PC-9 (cell line): ENCODE data around the gene S100B. TPM values are rescaled to one million over a fixed set of nuclear protein-coding genes. Genes with fewer than 3 reads are reported as not detected.

ENCODE experiments used
- BruUV-seq: library from RNA; stranded (reverse); fragments of 400-500 nt; replicated peaks from 2 replicates; lab custom pipeline; 2021; lab: Mats Ljungman, UMichigan
- CTCF ChIA-PET: fragments of 300-600 bp; sonication (Branson Sonifier 250); formaldehyde crosslinking; loops from one replicate; lab custom pipeline; 2022; ENCODE audit warnings: antibody characterized with exemption; lab: Charles Lee
- POLR2A ChIA-PET: fragments of 300-600 bp; sonication (Branson Sonifier 250); formaldehyde crosslinking; loops from one replicate; lab custom pipeline; 2022; ENCODE audit warnings: antibody characterized with exemption; ENCODE audit not compliant: unreplicated experiment; lab: Charles Lee
- DNase-seq, 2 experiments: peaks; one replicate each; pipeline versions ENCODE4 v3.0.0 to v3.0.0-alpha.2; 2015 to 2022; ENCODE audit warnings: mixed read lengths in 1 of 2
- H2AFZ ChIP-seq: fragments of 200-600 bp; sonication (generic); 2 replicates; pipeline ENCODE4 v1.8.1; 2017; ENCODE audit warnings: antibody characterized with exemption
- H3F3A ChIP-seq: fragments of 200-600 bp; sonication (generic); 2 replicates; pipeline ENCODE4 v1.8.1; 2017; ENCODE audit warnings: antibody characterized with exemption, mild to moderate bottlenecking, low read depth; ENCODE audit not compliant: insufficient read depth
- H3K27ac ChIP-seq: fragments of 200-600 bp; sonication (generic); 2 replicates; pipeline ENCODE4 v1.6.1; 2016; ENCODE audit warnings: mixed run types
- H3K27me3 ChIP-seq: fragments of 200-600 bp; sonication (generic); 2 replicates; pipeline ENCODE4 v1.6.1; 2016; ENCODE audit warnings: low read depth, mixed run types; ENCODE audit not compliant: insufficient read depth
- H3K36me3 ChIP-seq: fragments of 200-600 bp; sonication (generic); 2 replicates; pipeline ENCODE4 v1.6.1; 2016; ENCODE audit warnings: low read depth, mixed run types
- H3K4me1 ChIP-seq: fragments of 200-600 bp; sonication (generic); replicated peaks from 2 replicates; pipeline ENCODE4 v1.6.1; 2016; ENCODE audit warnings: mixed run types; ENCODE audit not compliant: insufficient read depth
- H3K4me2 ChIP-seq: fragments of 200-600 bp; sonication (generic); 2 replicates; pipeline ENCODE4 v1.6.1; 2017; ENCODE audit warnings: mixed run types
- H3K4me3 ChIP-seq: fragments of 200-600 bp; sonication (generic); 2 replicates; pipeline ENCODE4 v1.6.1; 2016; ENCODE audit warnings: mixed run types
- H3K79me2 ChIP-seq: fragments of 200-600 bp; sonication (generic); 2 replicates; pipeline ENCODE4 v1.6.1; 2017; ENCODE audit warnings: low read depth, mixed run types
- H3K9me2 ChIP-seq: fragments of 200-600 bp; sonication (generic); 2 replicates; pipeline ENCODE4 v1.8.1; 2017; ENCODE audit warnings: mild to moderate bottlenecking; ENCODE audit not compliant: insufficient read depth
- H3K9me3 ChIP-seq: fragments of 200-600 bp; sonication (generic); 2 replicates; pipeline ENCODE4 v1.8.1; 2016; ENCODE audit warnings: low read depth; ENCODE audit not compliant: insufficient read depth
- H4K20me1 ChIP-seq: fragments of 200-600 bp; sonication (generic); 2 replicates; pipeline ENCODE4 v1.8.1; 2017; ENCODE audit not compliant: insufficient read depth
- CTCF ChIP-seq: fragments of 200-600 bp; sonication (generic); conservative IDR thresholded peaks from 2 replicates; pipeline ENCODE4 v1.6.1; 2017; ENCODE audit warnings: mixed run types, antibody characterized with exemption, mild to moderate bottlenecking, moderate library complexity
- EZH2 ChIP-seq: fragments of 200-600 bp; sonication (generic); IDR thresholded peaks from 2 replicates; pipeline ENCODE4 v1.8.0; 2017; ENCODE audit warnings: antibody characterized with exemption, low read depth
- intact Hi-C: fragments of 100-400 bp; cut with micrococcal nuclease; formaldehyde crosslinking; loops from one replicate; pipeline ENCODE4 v1.10.0; 2022; ENCODE audit not compliant: unreplicated experiment
- total RNA-seq: library from RNA; stranded (reverse); gene quantifications from 2 replicates; pipeline ENCODE4 v1.2.3, GENCODE V29; 2021

S100B gene
- total RNA-seq, 1 experiment from 2014 or later, result not detected

GRCh38 chr21:46649356-46649755 is 44.5 kb upstream of the S100B start:
- Histone ChIP-seq H3K4me2 (no peak overlapping the region), H3K9me3 (no peaks in the 10 kb centered on the region), H3K27ac (no peak overlapping the region), H3K4me3 (no peak overlapping the region), H4K20me1 (no peaks in the 10 kb centered on the region), H2AFZ (no peak overlapping the region), H3K4me1 (no peaks in the 10 kb centered on the region), H3K36me3 (0 out of 2 replicates have a peak, but pooled peaks cover 1% of the 10 kb centered on the region), H3K79me2 (no peaks in the 10 kb centered on the region), H3K9me2 (no peaks in the 10 kb centered on the region), H3F3A (no peaks in the 10 kb centered on the region), H3K27me3 (no peaks in the 10 kb centered on the region)
- intact Hi-C loops, result no loop called here
- no peak for DNase-seq
- TF ChIP-seq EZH2 (no peak), CTCF (no peak)
- ChIA-PET CTCF (no interaction called here), POLR2A (no interaction called here)
- no TSS peak for BruUV-seq

- no peak overlapping the region for H3K27ac ChIP-seq
- H3K9me2 ChIP-seq, result no peaks in the 10 kb centered on the region
- H3K27me3 ChIP-seq, result no peaks in the 10 kb centered on the region
- ChIA-PET POLR2A (no interaction called here), CTCF (no interaction called here)
- no peaks in the 10 kb centered on the region for H4K20me1 ChIP-seq
- no peaks in the 10 kb centered on the region for H3K4me1 ChIP-seq
- no peaks in the 10 kb centered on the region for H3K36me3 ChIP-seq
- no peak overlapping the region for H3K4me2 ChIP-seq
- no peaks in the 10 kb centered on the region for H3K79me2 ChIP-seq
- no peaks in the 10 kb centered on the region for H3F3A ChIP-seq
- intact Hi-C loops, result no loop called here
- BruUV-seq, result no TSS peak
- H3K4me3 ChIP-seq, result no peak overlapping the region
- no peaks in the 10 kb centered on the region for H3K9me3 ChIP-seq
- no peak for TF ChIP-seq CTCF
- no peak for TF ChIP-seq EZH2
- no peak overlapping the region for H2AFZ ChIP-seq
- DNase-seq, result no peak
Measured at GRCh38 chr21:46648539-46648938, 43.7 kb upstream of the S100B start.

GRCh38 chr21:46646541-46647154 is 41.8 kb upstream of the S100B start:
- no peak overlapping the region for H2AFZ ChIP-seq
- CTCF ChIA-PET, result no interaction called here
- no peak for DNase-seq
- POLR2A ChIA-PET, result no interaction called here
- no peaks in the 10 kb centered on the region for H3K36me3 ChIP-seq
- no peaks in the 10 kb centered on the region for H3K27me3 ChIP-seq
- H4K20me1 ChIP-seq, result no peaks in the 10 kb centered on the region
- no TSS peak for BruUV-seq
- no peak overlapping the region for H3K27ac ChIP-seq
- H3K9me2 ChIP-seq, result no peaks in the 10 kb centered on the region
- H3K4me1 ChIP-seq, result no peaks in the 10 kb centered on the region
- no peaks in the 10 kb centered on the region for H3K9me3 ChIP-seq
- H3F3A ChIP-seq, result no peaks in the 10 kb centered on the region
- H3K4me3 ChIP-seq, result no peak overlapping the region
- TF ChIP-seq CTCF (no peak), EZH2 (no peak)
- no peak overlapping the region for H3K4me2 ChIP-seq
- no peaks in the 10 kb centered on the region for H3K79me2 ChIP-seq
- intact Hi-C loops, result no loop called here
